Activated CD8-positive, alpha-beta memory T cell treated with anti-CD3 and anti-CD28 coated beads, Interleukin-2, amount 50 U/mL, for 48 hours (primary cell): ENCODE results near the gene XRCC5.

Source experiments
- DNase-seq: peaks from one replicate; pipeline ENCODE4 v3.0.0-alpha.2; 2020

The XRCC5 gene

GRCh38 chr2:216161967-216162366, 52.8 kb downstream of the XRCC5 start:
- no peak for DNase-seq

- DNase-seq = no peak
These were observed 54.4 kb downstream of the XRCC5 start for GRCh38 chr2:216163518-216163917.

GRCh38 chr2:216164087-216164486, 54.9 kb downstream of the XRCC5 start:
- no peak for DNase-seq

GRCh38 chr2:216164576-216164975, 55.4 kb downstream of the XRCC5 start:
- DNase-seq = no peak

GRCh38 chr2:216165711-216166110, 56.6 kb downstream of the XRCC5 start:
- DNase-seq = no peak

- DNase-seq = no peak
These were observed 59.9 kb downstream of the XRCC5 start for GRCh38 chr2:216169087-216169486.

GRCh38 chr2:216170076-216170763, 61.1 kb downstream of the XRCC5 start:
- no peak for DNase-seq

- DNase-seq = no peak
These were observed 61.9 kb downstream of the XRCC5 start for GRCh38 chr2:216171011-216171410.

GRCh38 chr2:216172493-216172892, 63.3 kb downstream of the XRCC5 start:
- no peak for DNase-seq

- DNase-seq = no peak
These were observed 69.9 kb downstream of the XRCC5 start for GRCh38 chr2:216179015-216179414.

- no peak for DNase-seq
These were observed 72.2 kb downstream of the XRCC5 start for GRCh38 chr2:216181351-216181750.

GRCh38 chr2:216181953-216182461, 72.9 kb downstream of the XRCC5 start:
- no peak for DNase-seq

- DNase-seq = no peak
These were observed 74.3 kb downstream of the XRCC5 start for GRCh38 chr2:216183462-216183861.

- DNase-seq = no peak
These were observed 79.4 kb downstream of the XRCC5 start for GRCh38 chr2:216188559-216188850.

- no peak for DNase-seq
These were observed 79.8 kb downstream of the XRCC5 start for GRCh38 chr2:216188956-216189355.

- no peak for DNase-seq
These were observed 80.3 kb downstream of the XRCC5 start for GRCh38 chr2:216189410-216189809.

GRCh38 chr2:216192181-216192580, 83.0 kb downstream of the XRCC5 start:
- no peak for DNase-seq

- DNase-seq = no peak
These were observed 83.8 kb downstream of the XRCC5 start for GRCh38 chr2:216192931-216193330.

GRCh38 chr2:216194013-216194412, 84.9 kb downstream of the XRCC5 start:
- no peak for DNase-seq

- DNase-seq = no peak
These were observed 85.4 kb downstream of the XRCC5 start for GRCh38 chr2:216194561-216194960.

GRCh38 chr2:216195565-216196029, 86.4 kb downstream of the XRCC5 start:
- DNase-seq = no peak

- DNase-seq = no peak
These were observed 92.7 kb downstream of the XRCC5 start for GRCh38 chr2:216201692-216202306.

- no peak for DNase-seq
These were observed 93.6 kb downstream of the XRCC5 start for GRCh38 chr2:216202626-216203250.

- DNase-seq = no peak
These were observed 96.3 kb downstream of the XRCC5 start for GRCh38 chr2:216205486-216205885.
